ENCODE measurements around the gene SP140.
A peak's percentile ranks its signal among the peaks of the same experiment; 100 is the strongest.
"Not testable (repeated sequence)": the region's sequence is repeated elsewhere in the genome, so short reads cannot be mapped to it uniquely, and the experiment has no call there.

SP140 gene

DNA sequence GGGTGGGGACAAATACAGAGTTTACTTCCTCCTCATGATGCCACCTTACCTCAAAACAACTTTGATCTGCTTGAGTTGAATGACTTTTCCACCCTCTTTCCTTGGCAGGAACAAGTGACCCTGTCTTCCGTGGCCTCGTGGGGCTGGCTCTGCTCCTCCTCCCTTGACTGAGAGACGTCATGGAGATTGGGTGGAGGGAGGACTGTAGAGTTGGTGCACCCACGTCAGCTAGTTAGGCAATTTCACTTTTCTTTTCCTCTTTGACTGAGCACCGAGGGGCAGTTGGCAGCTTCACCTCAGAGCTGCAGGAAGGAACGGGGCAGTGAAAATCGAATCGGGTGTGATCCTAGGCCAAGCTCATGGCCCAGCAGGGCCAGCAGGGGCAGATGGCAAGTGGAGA is at the start of gene SP140:
Gene SP140 (plus strand): TSS at position 251 of the 400 bp plus-strand sequence. CDS start 109 bp downstream, at position 360.
- DNase-seq = peak; percentile 86 to 91

DNA sequence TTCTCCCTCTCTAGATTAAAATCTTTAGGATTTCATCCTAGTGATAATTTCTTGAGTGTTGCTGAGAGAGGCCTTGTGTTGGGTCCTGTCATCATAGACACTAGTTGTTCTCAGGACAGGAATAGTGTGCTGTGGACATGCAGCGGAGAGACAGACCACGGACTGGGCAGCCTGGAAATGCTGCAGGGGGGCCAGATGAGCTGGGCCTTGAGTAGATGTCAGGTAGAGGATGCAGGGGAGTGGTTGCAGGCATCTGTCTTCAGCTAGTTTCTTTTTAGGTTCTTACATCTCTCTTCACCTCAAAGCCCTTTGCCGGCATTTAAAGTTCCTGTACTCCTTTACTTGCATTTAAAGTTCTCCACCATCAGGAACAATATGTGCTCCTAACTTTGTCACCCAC is 48.5 kb upstream of the SP140 start:
- DNase-seq = no peak

- DNase-seq = no peak
These were observed 46.7 kb upstream of the SP140 start for GRCh38 chr2:230178546-230179485.

DNA sequence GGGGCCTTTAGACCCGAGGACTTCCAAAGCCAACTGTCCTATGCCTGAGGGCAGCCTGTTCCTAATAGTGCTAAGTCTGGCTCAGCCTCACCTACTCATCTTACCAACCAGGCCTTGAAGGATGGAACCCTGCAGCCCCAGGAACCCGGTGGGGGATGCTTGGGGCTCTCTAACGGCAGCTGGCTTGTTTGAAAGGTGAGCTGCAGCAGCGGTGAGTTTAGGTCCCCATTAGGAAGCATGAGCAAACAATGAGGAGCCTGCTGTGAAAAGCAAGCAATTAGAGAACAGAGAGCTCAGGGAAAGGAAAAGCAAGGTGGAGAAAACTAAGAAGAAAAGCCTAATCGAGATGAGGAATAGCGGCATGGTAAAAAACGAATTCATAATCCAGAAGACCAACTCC is 45.6 kb upstream of the SP140 start:
- DNase-seq = no peak

DNA sequence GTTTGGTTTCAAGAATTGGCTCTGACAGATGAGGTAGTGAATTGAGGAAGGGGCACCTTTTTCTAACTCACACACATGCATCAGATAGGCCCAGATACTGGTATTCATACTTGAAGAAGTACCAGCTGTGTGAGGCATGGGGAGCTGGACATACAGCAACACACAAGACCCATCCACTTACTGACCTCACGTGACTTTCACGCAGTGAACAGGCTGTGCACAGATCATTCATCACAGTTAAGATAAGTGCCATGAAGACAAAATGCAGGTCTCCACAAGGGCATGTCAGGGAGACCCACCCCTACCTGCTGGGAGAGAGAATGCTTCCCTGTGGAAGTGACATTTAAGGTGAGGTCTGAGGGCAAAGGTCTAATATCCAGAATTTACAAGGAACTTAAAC is 44.3 kb upstream of the SP140 start:
- DNase-seq = no peak

DNA sequence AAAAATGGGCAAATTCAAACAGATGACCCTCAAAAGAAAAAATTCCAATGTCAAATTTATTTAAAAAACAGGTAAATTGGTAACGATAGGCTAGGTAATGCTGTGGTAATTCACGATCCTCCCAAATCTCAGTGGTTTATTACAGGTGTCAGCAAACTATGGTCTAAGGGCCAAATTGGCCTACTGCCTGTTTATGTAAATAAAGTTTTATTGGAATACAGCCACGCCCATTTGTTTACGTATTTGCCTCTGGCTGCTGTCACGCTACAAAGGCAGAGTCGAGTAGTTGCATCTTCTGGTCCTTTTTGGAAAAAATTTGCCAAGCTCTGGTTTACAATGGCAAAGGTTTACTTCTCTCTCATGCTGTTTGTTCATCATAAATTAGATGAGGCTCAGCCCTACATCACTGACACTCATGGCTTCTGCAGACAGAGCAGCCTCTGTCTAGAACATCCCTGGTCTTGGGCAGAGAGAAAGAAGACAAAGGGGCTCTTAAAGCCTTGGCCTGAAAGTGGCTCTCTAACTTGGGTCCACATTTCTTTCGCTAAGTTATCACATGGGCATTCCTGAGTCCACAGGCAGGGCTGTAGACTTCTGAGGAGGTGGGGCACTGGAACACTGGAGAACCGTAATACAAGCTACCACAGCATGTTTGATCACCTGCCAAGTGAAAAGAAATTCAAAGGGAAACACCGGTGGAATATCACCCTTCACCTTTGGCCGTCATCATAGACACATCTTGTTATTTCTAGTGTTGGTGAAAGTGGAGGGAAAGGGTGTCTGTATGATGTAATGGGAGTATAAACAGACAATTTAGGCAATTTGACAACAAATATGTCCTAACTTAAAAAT is 40.6 kb upstream of the SP140 start:
- no peak for DNase-seq

DNA sequence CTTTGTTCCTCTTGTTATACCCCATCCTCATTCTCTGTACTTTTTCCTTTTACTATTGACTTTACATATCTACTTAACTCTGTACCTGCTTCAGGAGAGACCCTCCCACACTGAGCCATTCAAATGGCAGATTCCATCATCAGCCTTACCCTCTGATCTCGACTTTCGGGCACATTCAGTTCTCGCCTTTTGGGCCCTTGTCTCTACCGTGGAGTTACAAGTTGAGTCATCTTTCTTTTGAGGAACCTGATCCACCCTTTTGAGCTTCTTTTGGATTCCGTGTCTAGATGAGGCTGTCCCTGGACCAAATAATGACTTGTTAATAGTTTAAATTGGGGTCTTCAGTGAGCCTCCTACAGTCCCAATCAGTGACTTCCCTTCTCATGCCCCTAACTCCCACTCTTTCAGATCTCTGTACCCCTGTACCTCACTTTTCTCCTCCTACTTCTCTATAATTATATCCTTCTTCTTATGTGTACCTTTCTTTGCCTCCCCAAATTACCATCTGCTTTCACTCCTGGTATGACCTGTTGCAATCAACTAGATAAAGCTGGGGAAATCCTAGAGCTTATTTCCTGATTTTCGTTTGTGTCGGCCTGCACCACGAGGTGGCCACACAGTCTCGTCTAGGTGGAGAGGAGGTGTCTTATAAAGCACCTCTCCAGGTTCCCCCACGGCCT is 23.0 kb upstream of the SP140 start:
- DNase-seq = peak; percentile 42 to 47

- peak; percentile 28 to 38 for DNase-seq
These were observed 22.3 kb upstream of the SP140 start for GRCh38 chr2:230203110-230203676.

DNA sequence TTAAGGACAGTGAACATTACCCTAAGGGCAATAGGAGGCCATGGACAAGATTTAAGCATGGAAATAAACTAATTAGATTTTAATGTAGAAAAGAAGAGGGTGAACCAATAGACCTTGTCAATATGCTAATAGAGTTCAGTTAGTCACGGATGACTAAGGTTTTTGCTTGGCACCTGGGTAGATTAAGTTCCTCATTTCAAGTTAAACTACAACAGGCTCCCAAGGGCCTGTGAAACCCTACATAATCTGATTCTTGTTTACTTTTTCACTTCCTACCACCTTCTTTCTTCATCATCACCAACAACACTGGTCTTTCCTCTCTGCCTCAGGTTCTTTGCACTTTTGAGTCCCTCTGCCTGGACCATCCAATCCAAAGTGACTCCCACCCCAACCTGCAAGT is 20.5 kb upstream of the SP140 start:
- DNase-seq = no peak

GRCh38 chr2:230205721-230206120 is 19.8 kb upstream of the SP140 start:
- no peak for DNase-seq

- no peak for DNase-seq
These were observed 17.0 kb upstream of the SP140 start for GRCh38 chr2:230208576-230208975.

DNA sequence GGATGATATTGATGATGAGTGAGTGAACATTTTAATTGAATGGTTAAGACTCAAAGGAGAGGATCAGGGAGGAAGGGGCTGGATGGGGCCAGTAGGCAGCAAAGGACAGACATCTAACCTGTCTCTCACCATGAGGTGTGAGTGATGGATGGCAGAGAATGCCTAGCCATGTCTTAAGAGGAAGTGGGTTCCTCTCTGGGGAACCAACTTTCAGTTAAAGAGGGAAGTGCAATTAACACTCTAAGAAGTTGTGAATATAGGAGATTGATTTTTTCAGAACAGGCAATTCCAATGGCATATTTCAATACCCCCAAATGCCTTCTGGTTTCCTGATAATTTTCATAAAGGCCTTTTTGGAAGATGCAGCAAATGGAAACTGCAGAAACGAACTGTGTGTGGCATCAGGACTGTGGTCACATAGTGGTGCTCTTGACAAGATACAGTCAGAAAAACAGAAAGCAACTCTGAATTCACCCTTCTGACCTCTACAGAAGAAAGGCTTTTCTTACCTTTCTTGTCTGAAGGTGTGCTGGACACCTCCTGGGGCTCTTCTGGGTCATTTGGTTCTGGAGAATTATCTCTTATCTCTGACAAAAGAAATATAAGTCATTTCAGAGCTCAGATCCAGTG is 16.0 kb upstream of the SP140 start:
- peak in 1 of 2 donors; percentile 24 for DNase-seq

GRCh38 chr2:230216489-230216888 is 9.0 kb upstream of the SP140 start:
- DNase-seq = no peak

DNA sequence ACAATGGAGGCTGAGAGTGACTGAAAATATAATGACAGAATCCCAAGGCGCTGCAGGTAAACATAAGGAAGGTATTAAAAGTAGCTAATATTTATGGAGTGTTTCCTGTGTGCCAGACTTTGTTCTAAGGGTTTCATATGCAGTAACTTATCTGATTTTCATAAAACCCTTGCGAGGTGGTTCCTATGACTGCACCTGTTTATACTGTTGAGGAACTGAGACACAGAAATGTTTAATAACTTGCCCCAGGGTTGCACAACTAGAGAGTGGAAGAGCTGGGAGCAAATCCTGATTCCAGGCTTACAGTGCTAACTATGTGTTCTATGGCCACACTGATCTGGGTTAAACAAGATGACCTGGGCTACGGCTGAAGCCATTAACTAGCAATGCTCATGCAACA is 8.1 kb upstream of the SP140 start:
- DNase-seq = no peak

- DNase-seq = peak in 1 of 2 donors; percentile 42
These were observed 7.1 kb upstream of the SP140 start for GRCh38 chr2:230218421-230218820.

GRCh38 chr2:230219419-230220331 is 5.9 kb upstream of the SP140 start, which contains the start of gene SP110:
TSS of gene SP110 (minus strand) at chr2:230219984. CDS start at chr2:230216927, 3,057 bp downstream.
- DNase-seq = peak; percentile 80 to 82

- no peak for DNase-seq
These were observed 5.1 kb upstream of the SP140 start for GRCh38 chr2:230220347-230220969.

- no peak for DNase-seq
These were observed 4.0 kb upstream of the SP140 start for GRCh38 chr2:230221493-230221892.

GRCh38 chr2:230222829-230223228 is 2.7 kb upstream of the SP140 start:
- DNase-seq = not testable (repeated sequence)

GRCh38 chr2:230224458-230224857 is 1.1 kb upstream of the SP140 start:
- DNase-seq = no peak

All from CD4-positive, alpha-beta T cell treated with Interleukin-4 for 1 hour (primary cell).